Fibroblast of skin of right quadriceps (primary cell): ENCODE measurements around the gene TCOF1.

ENCODE experiments used
- DNase-seq: peaks from one replicate; pipeline ENCODE4 v3.0.0-alpha.2; 2013

TCOF1 gene

DNA sequence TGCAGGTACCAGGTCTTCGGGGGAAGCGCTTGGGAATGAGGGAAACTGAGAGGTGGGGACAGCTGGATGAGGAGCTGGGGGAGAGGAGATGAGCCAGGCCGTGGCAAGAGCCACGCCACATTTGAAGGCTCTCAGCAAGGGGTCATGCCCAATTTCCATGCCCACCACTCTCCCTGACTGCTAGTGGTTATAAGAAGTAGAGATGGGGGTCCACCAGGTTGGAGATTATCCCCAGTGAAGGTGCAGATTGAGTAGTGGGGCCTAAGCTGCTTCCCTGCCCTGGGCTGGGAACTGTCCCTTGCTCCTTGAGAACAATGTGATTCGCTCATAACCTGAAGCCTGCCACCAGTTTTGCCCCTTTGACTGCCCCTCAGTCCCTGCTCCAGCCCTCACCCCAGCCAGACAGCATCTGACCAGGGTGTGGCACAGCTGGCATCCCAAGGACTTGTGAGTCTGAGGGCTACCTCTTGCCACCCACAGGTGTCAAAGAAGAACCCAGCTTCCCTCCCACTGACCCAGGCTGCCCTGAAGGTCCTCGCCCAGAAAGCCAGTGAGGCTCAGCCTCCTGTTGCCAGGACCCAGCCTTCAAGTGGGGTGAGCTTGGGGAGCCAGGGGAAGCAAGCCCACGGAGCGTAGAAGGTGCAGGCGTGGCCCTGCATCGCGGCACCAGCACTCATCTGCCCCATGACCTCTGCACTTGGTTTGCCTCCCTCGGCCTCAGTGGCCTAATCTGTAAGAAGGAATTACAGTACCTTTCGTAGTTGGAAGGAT lies 33.8 kb downstream of the TCOF1 start:
- no peak for DNase-seq

DNA sequence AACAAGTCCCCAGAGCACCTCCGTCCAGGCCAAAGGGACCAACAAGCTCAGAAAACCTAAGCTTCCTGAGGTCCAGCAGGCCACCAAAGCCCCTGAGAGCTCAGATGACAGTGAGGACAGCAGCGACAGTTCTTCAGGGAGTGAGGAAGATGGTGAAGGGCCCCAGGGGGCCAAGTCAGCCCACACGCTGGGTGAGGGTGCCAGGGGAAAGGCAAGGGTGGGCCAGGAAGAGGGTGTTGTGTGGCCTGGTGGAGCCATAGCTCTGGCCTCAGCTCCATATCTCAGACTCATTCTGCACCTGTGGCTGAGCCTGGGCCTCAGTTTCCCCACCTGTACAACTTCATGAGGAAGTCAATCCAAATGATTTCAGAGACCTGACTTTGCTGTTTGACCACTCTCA lies 34.5 kb downstream of the TCOF1 start:
- no peak for DNase-seq

DNA sequence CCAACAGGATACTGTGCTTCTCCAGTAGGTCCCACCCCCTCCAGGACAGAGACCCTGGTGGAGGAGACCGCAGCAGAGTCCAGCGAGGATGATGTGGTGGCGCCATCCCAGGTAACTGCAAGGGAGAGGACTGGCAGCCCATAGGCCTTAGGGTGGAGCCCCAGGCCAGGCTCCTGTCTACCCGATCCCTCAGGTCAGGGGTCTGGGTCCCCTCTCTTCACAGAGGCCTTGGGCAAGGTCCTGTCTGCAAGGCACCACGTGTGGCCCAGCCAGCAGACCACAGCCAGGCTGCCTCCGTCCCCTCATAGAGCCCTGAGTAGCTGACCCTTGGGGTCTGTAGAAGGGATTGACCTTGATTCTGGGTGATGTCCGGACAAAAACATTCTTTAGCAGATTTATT lies 35.2 kb downstream of the TCOF1 start:
- DNase-seq = no peak

DNA sequence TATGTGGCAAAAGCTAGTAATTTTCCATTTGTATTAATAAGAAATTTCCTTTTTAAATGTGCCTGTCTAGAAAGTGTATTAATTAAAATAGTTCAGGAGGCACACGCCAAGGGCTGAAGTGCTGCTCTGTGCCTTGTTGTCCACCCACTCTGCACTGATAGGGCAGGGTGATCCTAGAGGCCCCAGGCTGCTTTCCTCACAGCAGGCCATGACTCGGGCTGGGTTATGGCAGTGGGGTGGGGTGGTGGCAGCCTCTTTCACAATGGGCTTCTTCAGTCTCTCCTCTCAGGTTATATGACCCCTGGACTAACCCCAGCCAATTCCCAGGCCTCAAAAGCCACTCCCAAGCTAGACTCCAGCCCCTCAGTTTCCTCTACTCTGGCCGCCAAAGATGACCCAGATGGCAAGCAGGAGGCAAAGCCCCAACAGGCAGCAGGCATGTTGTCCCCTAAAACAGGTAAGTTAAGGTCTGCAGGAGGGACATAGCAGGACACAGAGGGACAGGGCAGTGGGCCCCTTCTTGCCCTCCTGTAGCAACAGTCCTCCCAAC lies 35.7 kb downstream of the TCOF1 start:
- no peak for DNase-seq

- DNase-seq = no peak
Observed at GRCh38 chr5:150394131-150394530, 36.6 kb downstream of the TCOF1 start.

- no peak for DNase-seq
Observed at GRCh38 chr5:150394912-150395687, 37.6 kb downstream of the TCOF1 start.

DNA sequence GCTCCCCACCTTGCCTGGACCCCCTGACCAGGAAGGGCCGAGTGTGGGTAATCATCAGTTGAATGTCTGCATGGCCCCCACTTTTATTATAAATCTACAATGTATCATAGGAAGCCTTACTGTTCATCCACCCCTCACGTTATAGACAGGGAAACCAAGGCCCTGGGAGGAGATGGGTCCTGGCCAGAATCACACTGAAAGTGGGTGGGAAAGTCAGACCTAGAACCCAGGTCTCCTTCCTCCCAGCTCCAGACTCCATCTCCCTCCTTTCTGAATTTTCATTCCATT lies 38.1 kb downstream of the TCOF1 start:
- no peak for DNase-seq

DNA sequence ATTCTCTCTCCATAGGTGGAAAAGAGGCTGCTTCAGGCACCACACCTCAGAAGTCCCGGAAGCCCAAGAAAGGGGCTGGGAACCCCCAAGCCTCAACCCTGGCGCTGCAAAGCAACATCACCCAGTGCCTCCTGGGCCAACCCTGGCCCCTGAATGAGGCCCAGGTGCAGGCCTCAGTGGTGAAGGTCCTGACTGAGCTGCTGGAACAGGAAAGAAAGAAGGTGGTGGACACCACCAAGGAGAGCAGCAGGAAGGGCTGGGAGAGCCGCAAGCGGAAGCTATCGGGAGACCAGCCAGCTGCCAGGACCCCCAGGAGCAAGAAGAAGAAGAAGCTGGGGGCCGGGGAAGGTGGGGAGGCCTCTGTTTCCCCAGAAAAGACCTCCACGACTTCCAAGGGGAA lies 38.8 kb downstream of the TCOF1 start:
- no peak for DNase-seq

- no peak for DNase-seq
Observed at GRCh38 chr5:150397146-150397781, 39.8 kb downstream of the TCOF1 start.

DNA sequence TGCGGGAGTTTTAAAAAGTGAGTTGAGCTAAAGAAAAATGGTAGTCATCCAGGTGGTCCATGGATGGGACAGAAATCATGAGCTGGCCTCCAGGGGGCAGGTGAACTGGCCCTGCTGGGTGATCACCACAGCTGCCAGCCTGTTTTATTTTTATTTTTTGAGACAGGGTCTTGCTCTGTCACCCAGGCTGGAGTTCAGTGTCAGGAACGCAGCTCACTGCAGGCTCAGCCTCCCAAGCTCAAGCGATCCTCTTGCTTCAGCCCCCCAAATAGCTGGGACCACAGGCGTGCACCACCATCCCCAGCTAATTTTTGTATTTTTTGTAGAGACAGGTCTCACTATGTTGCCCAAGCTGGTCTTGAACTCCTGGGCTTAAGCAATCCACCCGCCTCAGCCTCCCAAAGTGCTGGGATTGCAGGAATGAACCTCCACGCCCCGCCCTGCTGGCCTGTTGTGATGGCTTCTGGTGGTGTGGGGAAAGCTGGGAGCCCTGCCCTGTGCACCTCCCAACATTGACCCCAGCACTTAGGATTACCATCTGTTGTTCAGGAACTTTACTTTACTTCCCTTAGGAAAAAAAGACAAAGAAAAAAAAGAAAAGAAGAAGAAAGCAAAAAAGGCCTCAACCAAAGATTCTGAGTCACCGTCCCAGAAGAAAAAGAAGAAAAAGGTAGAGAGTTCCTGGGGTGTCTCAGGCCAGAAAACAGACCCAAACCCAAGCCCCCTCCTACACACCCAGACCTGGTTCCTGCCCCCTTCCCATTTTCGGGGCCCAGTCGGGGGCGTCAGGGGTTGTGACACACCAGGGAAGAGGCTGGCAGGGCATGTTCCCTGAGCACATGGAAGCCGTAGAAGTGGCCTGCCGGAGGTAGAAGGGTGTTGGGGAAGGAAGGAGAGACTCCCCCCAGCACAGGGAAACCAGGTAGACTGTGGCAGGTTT lies 40.6 kb downstream of the TCOF1 start:
- DNase-seq = no peak

- no peak for DNase-seq
Observed at GRCh38 chr5:150398722-150399523, 41.4 kb downstream of the TCOF1 start.

DNA sequence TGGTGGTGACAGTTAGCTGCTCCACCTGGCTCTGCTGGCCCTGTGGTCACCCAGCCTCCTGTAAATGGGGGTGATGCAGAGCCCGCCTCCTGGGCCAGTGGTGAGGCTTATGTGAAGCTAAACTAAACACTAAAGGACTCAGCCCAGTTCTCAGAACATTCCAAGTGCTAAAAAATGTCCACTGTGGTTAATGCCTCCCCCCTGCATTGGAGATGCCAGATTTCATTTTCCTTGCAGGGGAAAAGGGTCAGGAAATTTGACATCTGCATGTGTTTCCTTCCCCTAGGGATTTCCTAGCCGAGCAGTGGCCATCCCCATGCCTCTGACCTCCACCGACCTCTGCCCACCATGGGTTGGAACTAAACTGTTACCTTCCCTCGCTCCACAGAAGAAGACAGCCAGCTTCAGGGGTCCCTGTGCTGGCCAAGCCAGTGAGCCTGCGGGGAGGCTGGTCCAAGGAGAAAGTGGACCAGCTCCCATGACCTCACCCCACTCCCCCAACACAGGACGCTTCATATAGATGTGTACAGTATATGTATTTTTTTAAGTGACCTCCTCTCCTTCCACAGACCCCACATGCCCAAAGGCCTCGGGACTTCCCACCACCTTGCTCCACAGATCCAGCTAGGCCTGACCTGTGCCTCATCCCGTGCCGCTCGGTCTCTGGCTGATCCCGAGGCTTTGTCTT lies 42.2 kb downstream of the TCOF1 start:
- no peak for DNase-seq

DNA sequence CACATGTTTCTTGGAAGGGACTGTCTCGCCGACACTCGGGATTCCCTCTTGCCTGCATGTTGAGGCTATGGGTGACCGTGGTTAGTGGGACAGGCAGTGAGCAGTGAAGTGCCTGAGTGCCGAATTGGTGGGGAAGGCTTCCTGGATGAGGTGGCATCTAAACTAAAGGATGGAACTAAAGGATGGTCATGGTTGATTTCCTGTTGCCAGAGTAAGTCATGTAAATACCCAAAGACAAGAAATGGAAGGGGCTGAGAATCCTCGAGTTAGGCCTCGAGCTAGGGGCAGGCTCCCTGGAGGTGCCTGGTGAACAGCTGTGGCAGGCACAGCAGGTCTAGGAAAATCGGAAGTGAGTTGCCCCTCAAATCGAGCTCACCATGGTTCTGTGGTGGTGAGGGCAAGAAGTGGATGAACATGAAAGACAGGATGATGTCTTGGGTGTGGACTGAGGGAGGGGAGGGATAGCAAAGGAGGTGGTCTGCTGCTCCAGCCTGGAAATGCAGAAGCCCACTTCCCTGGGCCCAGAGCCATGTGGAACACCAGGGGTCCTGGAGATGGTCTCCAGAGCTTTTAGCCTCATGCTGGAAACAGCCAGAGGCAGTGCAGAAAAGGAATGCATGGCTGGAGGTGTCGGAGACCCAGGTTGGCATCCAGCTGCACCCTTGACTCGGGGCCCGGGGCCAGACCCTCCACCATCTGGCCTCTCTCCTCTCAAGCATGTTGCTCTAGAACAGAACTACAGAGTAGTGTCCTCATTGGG lies 43.0 kb downstream of the TCOF1 start:
- DNase-seq = no peak

DNA sequence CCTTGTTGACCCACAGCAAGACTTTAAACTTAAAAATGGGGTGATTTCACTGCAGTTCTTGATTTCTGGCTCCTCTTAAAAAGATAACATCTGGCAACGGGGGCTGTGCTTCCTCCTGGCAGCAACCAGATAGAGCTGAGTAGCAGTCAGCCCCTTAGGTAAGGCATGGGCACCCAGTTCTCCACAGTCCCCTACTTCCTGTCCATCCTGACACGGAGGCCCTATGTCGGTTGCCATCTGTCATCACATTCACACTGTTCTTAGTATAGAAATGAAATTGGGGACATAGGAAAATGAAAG lies 43.5 kb downstream of the TCOF1 start:
- no peak for DNase-seq

DNA sequence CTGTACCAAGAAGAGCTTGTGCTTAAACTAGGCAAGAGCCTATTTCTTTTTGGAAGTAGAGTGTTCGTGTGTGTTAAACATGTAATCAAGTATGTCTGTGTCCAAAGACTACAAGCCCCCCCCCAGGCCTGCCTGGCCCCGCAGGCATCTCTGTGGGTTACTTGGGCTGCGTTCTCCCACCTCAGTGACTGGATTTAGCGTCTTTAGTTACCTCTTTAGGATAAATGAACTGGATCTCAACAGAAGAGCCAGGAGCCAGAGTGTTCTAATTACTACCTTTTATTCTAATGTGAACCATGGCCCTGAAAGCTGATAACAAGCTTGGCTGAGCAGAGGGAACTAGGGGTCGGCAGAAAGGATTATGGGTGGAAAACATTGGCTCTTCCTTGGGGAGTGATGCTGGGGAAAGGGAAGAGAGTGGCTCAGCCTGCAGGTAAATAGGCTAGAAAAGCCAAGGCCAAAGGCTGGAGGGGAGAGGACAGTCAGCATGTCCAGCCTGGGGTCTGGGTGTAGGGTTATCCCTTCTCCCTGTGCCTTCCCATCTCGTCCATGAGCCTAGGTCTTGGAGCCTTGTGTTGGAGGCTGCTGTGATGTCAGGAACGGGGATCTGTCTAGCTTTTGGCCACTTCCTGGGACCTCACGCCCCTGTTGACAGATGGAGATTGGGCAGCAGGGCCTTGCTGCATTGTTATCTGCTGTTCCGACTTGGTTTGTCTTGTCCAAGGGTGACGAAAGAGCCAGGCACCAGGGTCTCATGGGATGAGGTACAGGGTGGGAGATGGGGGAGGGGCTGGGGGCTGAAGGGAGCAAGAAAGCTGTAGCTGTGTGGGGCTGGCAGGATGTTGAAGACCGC lies 44.1 kb downstream of the TCOF1 start:
- no peak for DNase-seq

GRCh38 chr5:150402229-150402773 lies 44.8 kb downstream of the TCOF1 start:
- no peak for DNase-seq

DNA sequence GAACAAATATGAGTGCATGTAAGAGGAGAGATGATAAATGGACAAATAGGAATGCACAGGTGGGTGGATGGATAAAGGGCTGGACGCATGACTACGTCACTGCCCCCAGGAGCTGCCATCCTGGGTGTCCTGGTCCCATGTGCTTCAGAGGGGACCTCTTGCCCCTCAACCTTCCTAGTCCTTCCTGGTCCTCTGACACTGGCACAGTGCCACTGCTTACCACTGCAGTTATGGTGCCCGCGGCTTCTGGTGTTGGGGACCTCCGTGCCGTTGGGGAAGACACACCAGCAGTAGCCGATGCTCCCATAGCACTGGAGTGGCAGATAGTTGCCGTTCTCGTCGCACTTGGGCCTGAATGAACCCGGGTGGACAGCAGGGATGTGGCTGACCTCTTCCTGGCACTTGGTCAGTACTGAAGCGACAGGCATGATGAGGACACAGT lies 45.4 kb downstream of the TCOF1 start:
- DNase-seq = no peak

- DNase-seq = no peak
Observed at GRCh38 chr5:150404121-150404520, 46.6 kb downstream of the TCOF1 start.

DNA sequence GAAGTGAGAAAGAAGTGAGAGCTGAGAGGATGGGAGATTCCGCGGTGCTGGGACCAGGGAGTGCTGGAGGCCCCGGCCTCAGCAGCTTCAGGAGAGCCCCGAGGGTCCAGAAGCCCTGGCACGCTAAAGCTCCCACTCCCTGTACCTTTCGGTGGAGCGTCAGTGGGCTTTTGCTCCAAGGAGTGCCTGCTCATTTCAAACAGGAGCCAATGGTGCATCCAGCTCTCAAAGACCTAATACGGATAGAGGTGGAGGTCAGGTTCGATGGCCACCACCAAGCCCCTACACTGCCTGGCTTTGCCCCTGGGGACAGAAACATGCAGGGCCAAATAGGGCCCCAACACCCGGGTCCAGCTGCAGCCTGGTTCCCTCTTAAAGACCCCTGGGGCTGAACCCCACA lies 47.0 kb downstream of the TCOF1 start:
- DNase-seq = no peak
